Sciatic nerve (tissue), 2 donors: ENCODE data around the gene C5AR1. TPM values are rescaled to one million over a fixed set of nuclear protein-coding genes. Genes with fewer than 3 reads are reported as not detected.
"Not testable (repeated sequence)": the region's sequence is repeated elsewhere in the genome, so short reads cannot be mapped to it uniquely, and the experiment has no call there.

Source experiments
- ATAC-seq: fragments of 200-7000 bp; cut with Tn5 transposase; one replicate; pipeline ENCODE4 v1.9.1; 2020; ENCODE audit warnings: mild to moderate bottlenecking, moderate library complexity
- DNase-seq: peaks from one replicate; pipeline ENCODE4 v3.0.0-alpha.2; 2020; ENCODE audit warnings: low spot score
- intact Hi-C: fragments of 100-400 bp; cut with DNase I; formaldehyde crosslinking; loops from one replicate; pipeline ENCODE4 v1.14.2; 2022
- total RNA-seq: library from RNA; stranded (reverse); fragmentation: NEBNext Ultra II Directional; extraction: Animal tissue kit (Norgen Biotek cat#: 25700); gene quantifications from one replicate; pipeline ENCODE4 v1.2.1, GENCODE V29; 2021
- donor health status: DM: no; HTN: no; CAD: no.
- donor health status: DM: no; HTN: no; CAD: no.

The C5AR1 gene
- total RNA-seq, 1 donor from 2014 or later: 33.3 TPM

- no peak for ATAC-seq
- intact Hi-C loops: no loop called here
- no peak for DNase-seq
Measured at GRCh38 chr19:47322058-47322457, 12.4 kb downstream of the C5AR1 start.

GRCh38 chr19:47323409-47323808, 13.7 kb downstream of the C5AR1 start:
- DNase-seq (no peak), ATAC-seq (peak; percentile 14)
- intact Hi-C loops: no loop called here

GRCh38 chr19:47323872-47324271, 14.2 kb downstream of the C5AR1 start:
- DNase-seq: no peak
- ATAC-seq: peak; percentile 57
- intact Hi-C loops: no loop called here

GRCh38 chr19:47324502-47324901, 14.8 kb downstream of the C5AR1 start:
- peak; percentile 87 for ATAC-seq
- intact Hi-C loops: no loop called here
- DNase-seq: no peak

GRCh38 chr19:47330466-47330869, 20.8 kb downstream of the C5AR1 start:
- DNase-seq (no peak), ATAC-seq (peak; percentile 87)
- intact Hi-C loops: no loop called here

- DNase-seq: no peak
- no peak for ATAC-seq
- intact Hi-C loops: no loop called here
Measured at GRCh38 chr19:47331490-47331889, 21.8 kb downstream of the C5AR1 start.

GRCh38 chr19:47331931-47332547, 22.4 kb downstream of the C5AR1 start, which contains the start of gene C5AR2:
Gene C5AR2 (plus strand): TSS chr19:47332175. CDS start chr19:47340800, 8,625 bp downstream.
- DNase-seq (no peak), ATAC-seq (peak; percentile 57)
- intact Hi-C loops: no loop called here

GRCh38 chr19:47336765-47337718, 27.4 kb downstream of the C5AR1 start:
- intact Hi-C loops, DNase-seq: not testable (repeated sequence)
- ATAC-seq: peak; percentile 78

- intact Hi-C loops: no loop called here
- DNase-seq (no peak), ATAC-seq (no peak)
Measured at GRCh38 chr19:47339196-47339880, 29.7 kb downstream of the C5AR1 start.

- ATAC-seq (peak; percentile 28), DNase-seq (no peak)
- intact Hi-C loops: no loop called here
Measured at GRCh38 chr19:47340477-47341208, 31.0 kb downstream of the C5AR1 start.

GRCh38 chr19:47341734-47342133, 32.1 kb downstream of the C5AR1 start:
- intact Hi-C loops: no loop called here
- ATAC-seq (no peak), DNase-seq (no peak)

- no peak for ATAC-seq
Measured at GRCh38 chr19:47343194-47343802, 33.6 kb downstream of the C5AR1 start.

GRCh38 chr19:47344425-47344824, 34.8 kb downstream of the C5AR1 start:
- intact Hi-C loops: no loop called here
- DNase-seq: no peak
- no peak for ATAC-seq

More at GRCh38 chr19:47343194-47343802, 33.6 kb downstream of the C5AR1 start:
- no peak for DNase-seq
- intact Hi-C loops: no loop called here

GRCh38 chr19:47346024-47346423, 36.4 kb downstream of the C5AR1 start:
- intact Hi-C loops, ATAC-seq, DNase-seq: not testable (repeated sequence)

GRCh38 chr19:47348819-47349795, 39.4 kb downstream of the C5AR1 start, which contains the start of gene DHX34:
Gene DHX34 (plus strand): TSS chr19:47349315. CDS start chr19:47353031, 3,716 bp downstream.
- peak; percentile 100 for ATAC-seq
- intact Hi-C loops: no loop called here
- DNase-seq: peak; percentile 99

- intact Hi-C loops: no loop called here
- ATAC-seq: no peak
Measured at GRCh38 chr19:47350630-47351029, 41.0 kb downstream of the C5AR1 start.

GRCh38 chr19:47351548-47351947, 41.9 kb downstream of the C5AR1 start:
- DNase-seq (no peak), ATAC-seq (no peak)
- intact Hi-C loops: no loop called here

More at GRCh38 chr19:47350630-47351029, 41.0 kb downstream of the C5AR1 start:
- DNase-seq: no peak
